Right lobe of liver (tissue), 6 donors: Measurements from ENCODE around the gene RACK1. TPM values are rescaled to one million over a fixed set of nuclear protein-coding genes. Genes with fewer than 3 reads are reported as not detected.

Experiments used
- ATAC-seq, 4 donors: fragments of 200-7000 bp; cut with Tn5 transposase; one replicate each; pipeline ENCODE4 v1.9.1; 2020; ENCODE audit warnings: mild to moderate bottlenecking in 4 of 4, moderate library complexity in 4 of 4
- DNase-seq, 3 donors: peaks; one replicate each; pipeline ENCODE4 v3.0.0-alpha.2; 2020
- H3K27ac ChIP-seq, 3 donors: fragments of 200-600 bp; one replicate each; pipeline ENCODE4 v1.8.0; 2022
- H3K27me3 ChIP-seq, 2 donors: fragments of 200-600 bp; one replicate each; pipeline ENCODE4 v1.8.0; 2022
- H3K36me3 ChIP-seq, 4 donors: fragments of 200-600 bp; sonication (generic) in 1 of 4; one replicate each; pipeline versions ENCODE4 v1.5.1 to v1.8.0; 2017 to 2022; ENCODE audit warnings: control low read depth in 1 of 4
- H3K4me1 ChIP-seq, 4 donors: fragments of 200-600 bp; sonication (generic) in 1 of 4; one replicate each; pipeline versions ENCODE4 v1.5.1 to v1.8.0; 2017 to 2022; ENCODE audit warnings: control low read depth in 1 of 4
- H3K4me3 ChIP-seq, 3 donors: fragments of 200-600 bp; one replicate each; pipeline ENCODE4 v1.8.0; 2022
- H3K9me3 ChIP-seq, 4 donors: fragments of 200-600 bp; sonication (generic) in 1 of 4; one replicate each; pipeline versions ENCODE4 v1.5.1 to v1.8.0; 2017 to 2022; ENCODE audit warnings: control low read depth in 1 of 4
- CTCF ChIP-seq, 4 donors: fragments of 200-600 bp in 3 of 4; fragments of 450-650 bp in 1 of 4; IDR thresholded peaks; one replicate each; pipeline versions ENCODE4 v1.5.1 to v1.8.0; 2016 to 2022; ENCODE audit warnings: antibody characterized with exemption in 4 of 4, mild to moderate bottlenecking in 2 of 4
- POLR2A ChIP-seq: fragments of 450-650 bp; IDR thresholded peaks from one replicate; pipeline ENCODE4 v1.6.1; 2017; ENCODE audit warnings: antibody characterized with exemption, mild to moderate bottlenecking
- WGBS: methylation state at CpG from one replicate; pipeline ENCODE4 v1.1.6; 2018; ENCODE audit warnings: low coverage, low lambda C conversion rate; ENCODE audit not compliant: insufficient coverage; ENCODE audit errors: missing lambda C conversion rate; 5-methylcytosine and 5-hydroxymethylcytosine counted together
- intact Hi-C, 2 donors: fragments of 100-400 bp; cut with DNase I; formaldehyde crosslinking; loops; one replicate each; pipeline versions ENCODE4 v1.11.2 to v1.14.1; 2022
- total RNA-seq, 6 experiments: library from RNA; depleted of rRNA in 2 of 6; stranded (reverse); fragments of >200 nt in 2 of 6; fragmentation: NEBNext Ultra II Directional in 3 of 6; extraction: Animal tissue kit (Norgen Biotek cat#: 25700) in 3 of 6; gene quantifications; one replicate each; pipeline versions ENCODE4 v1.1.0 to v1.2.4, GENCODE V29; 2016 to 2023
- donor health status: DM: no; HTN: yes; CAD: no.
- donor health status: DM: no; HTN: no; CAD: no.
- donor health status: DM: no; HTN: no; CAD: no.
- donor health status: DM: no; HTN: yes; CAD: no.
- donor health status: DM: no; HTN: yes; CAD: no.

Gene RACK1
- total RNA-seq, 6 experiments from 2014 or later: 470 to 1,156 (median 552) TPM

GRCh38 chr5:181242031-181242451, 1.7 kb downstream of the RACK1 start:
- no peaks in the 10 kb centered on the region for H3K27me3 ChIP-seq
- no peaks in the 10 kb centered on the region for H3K9me3 ChIP-seq
- WGBS: 27% methylated on average over 6 of the region's 6 CpGs
- H3K36me3 ChIP-seq: peaks cover 26 to 51% (median 43%) of the 10 kb centered on the region in 4 donors
- ATAC-seq: no peak
- TF ChIP-seq POLR2A (no peak), CTCF (IDR thresholded peaks at IDR 0.05) (no peak)
- peaks cover 0 to 30% (median 13%) of the 10 kb centered on the region in 4 donors for H3K4me1 ChIP-seq
- no peak for DNase-seq
- peak overlapping the region in 2 of 3 donors; percentile 73 to 87 for H3K27ac ChIP-seq
- peak overlapping the region; percentile 82 to 94 (median 91) for H3K4me3 ChIP-seq
- intact Hi-C loops: no loop called here

- 33% methylated on average over 3 of the region's 6 CpGs for WGBS
- no peaks in the 10 kb centered on the region for H3K9me3 ChIP-seq
- intact Hi-C loops: no loop called here
- ATAC-seq (peak in 1 of 4 donors; percentile 6), DNase-seq (no peak)
- TF ChIP-seq POLR2A (no peak), CTCF (IDR thresholded peaks at IDR 0.05) (no peak)
- H3K4me3 ChIP-seq: no peak overlapping the region
- H3K36me3 ChIP-seq: peaks cover 32 to 57% (median 48%) of the 10 kb centered on the region in 4 donors
- peaks cover 0 to 30% (median 13%) of the 10 kb centered on the region in 4 donors for H3K4me1 ChIP-seq
- H3K27me3 ChIP-seq: no peaks in the 10 kb centered on the region
- no peak overlapping the region for H3K27ac ChIP-seq
Measured at GRCh38 chr5:181241393-181241975, 2.2 kb downstream of the RACK1 start.

GRCh38 chr5:181239062-181239663, 4.5 kb downstream of the RACK1 start:
- Histone ChIP-seq H3K4me3 (no peak overlapping the region), H3K27me3 (no peaks in the 10 kb centered on the region), H3K9me3 (no peaks in the 10 kb centered on the region), H3K4me1 (peaks cover 0 to 15% (median 5%) of the 10 kb centered on the region in 4 donors), H3K36me3 (peaks cover 41 to 78% (median 56%) of the 10 kb centered on the region in 4 donors), H3K27ac (no peak overlapping the region)
- DNase-seq (no peak), ATAC-seq (no peak)
- 100% methylated on average over 2 of the region's 9 CpGs for WGBS
- intact Hi-C loops: no loop called here
- TF ChIP-seq POLR2A (no peak), CTCF (IDR thresholded peaks at IDR 0.05) (no peak)

- Histone ChIP-seq H3K36me3 (peaks cover 41 to 81% (median 56%) of the 10 kb centered on the region in 4 donors), H3K27me3 (no peaks in the 10 kb centered on the region), H3K4me1 (peaks cover 0 to 15% (median 5%) of the 10 kb centered on the region in 4 donors), H3K9me3 (no peaks in the 10 kb centered on the region), H3K4me3 (no peak overlapping the region), H3K27ac (no peak overlapping the region)
- intact Hi-C loops: no loop called here
- TF ChIP-seq POLR2A (no peak), CTCF (IDR thresholded peaks at IDR 0.05) (no peak)
- no peak for ATAC-seq
- no peak for DNase-seq
- 100% methylated on average over 2 of the region's 5 CpGs for WGBS
Measured at GRCh38 chr5:181237729-181238385, 5.8 kb downstream of the RACK1 start.
